D721Med (cell line): ENCODE data around the gene ZIC2.
"Not testable (repeated sequence)": the region's sequence is repeated elsewhere in the genome, so short reads cannot be mapped to it uniquely, and the experiment has no call there.

ENCODE experiments used
- DNase-seq: peaks from one replicate; pipeline ENCODE4 v3.0.0; 2011; ENCODE audit warnings: low spot score; ENCODE audit not compliant: insufficient read length
- FAIRE-seq: peaks from 2 replicates; lab custom pipeline; 2011; peaks lifted over from hg19 to GRCh38; lab: Jason Lieb, UNC
- TF ChIP-seq, protein P1 (sequence below): IDR thresholded peaks from 2 replicates; pipeline ENCODE4 v1.5.1; 2012; ENCODE audit warnings: mild to moderate bottlenecking, control low read depth; ENCODE audit not compliant: insufficient read depth; ENCODE audit errors: missing control alignments

Gene ZIC2

DNA sequence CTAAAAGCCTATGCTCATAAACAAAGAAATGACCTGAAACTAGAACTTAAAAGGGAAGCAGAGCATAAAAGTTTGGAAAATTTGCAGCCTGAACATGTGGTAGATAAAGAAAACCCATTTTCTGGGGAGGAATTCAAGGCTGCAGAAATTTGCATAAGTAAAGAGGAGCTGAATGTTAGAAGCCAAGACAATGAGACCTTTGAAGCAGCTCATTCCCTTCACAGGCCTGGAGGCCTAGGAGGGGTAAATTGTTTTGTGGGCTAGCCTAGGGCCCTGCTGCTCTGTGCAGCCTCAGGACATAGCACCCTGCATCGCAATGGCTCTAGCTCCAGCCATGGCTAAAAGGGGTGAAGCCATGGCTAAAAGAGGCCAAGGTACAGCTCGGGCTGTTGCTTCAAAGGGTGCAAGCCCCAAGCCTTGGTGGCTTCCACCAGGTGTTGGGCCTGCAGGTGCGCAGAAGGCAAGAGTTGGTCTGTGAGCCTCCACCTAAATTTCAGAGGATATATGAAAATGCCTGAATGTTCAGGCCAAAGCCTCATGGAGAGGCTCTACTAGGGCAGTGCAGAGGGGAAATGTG is 38.3 kb downstream of the ZIC2 start:
- FAIRE-seq: no peak
- TF ChIP-seq, protein P1, sequence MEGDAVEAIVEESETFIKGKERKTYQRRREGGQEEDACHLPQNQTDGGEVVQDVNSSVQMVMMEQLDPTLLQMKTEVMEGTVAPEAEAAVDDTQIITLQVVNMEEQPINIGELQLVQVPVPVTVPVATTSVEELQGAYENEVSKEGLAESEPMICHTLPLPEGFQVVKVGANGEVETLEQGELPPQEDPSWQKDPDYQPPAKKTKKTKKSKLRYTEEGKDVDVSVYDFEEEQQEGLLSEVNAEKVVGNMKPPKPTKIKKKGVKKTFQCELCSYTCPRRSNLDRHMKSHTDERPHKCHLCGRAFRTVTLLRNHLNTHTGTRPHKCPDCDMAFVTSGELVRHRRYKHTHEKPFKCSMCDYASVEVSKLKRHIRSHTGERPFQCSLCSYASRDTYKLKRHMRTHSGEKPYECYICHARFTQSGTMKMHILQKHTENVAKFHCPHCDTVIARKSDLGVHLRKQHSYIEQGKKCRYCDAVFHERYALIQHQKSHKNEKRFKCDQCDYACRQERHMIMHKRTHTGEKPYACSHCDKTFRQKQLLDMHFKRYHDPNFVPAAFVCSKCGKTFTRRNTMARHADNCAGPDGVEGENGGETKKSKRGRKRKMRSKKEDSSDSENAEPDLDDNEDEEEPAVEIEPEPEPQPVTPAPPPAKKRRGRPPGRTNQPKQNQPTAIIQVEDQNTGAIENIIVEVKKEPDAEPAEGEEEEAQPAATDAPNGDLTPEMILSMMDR: no peak

DNA sequence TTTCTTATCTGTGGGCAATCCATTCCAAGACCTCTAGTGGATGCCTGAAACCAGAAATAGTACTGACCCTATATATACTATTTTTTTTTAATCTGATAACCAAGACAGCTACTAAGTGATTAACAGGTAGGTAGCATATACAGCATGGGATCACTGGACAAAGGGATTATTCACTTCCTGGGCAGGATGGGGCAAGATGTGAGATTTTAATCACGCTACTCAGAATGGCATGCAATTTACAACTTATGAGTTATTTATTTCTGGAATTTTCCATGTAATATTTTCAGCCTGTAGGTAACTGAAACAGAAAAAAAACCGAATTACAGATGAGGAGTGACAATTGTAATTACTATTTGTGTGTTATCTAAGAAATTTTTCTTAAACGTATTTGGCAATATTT is 41.2 kb downstream of the ZIC2 start:
- TF ChIP-seq, protein P1: no peak
- DNase-seq (no peak), FAIRE-seq (no peak)

More for the DNA sequence above, 38.3 kb downstream of the ZIC2 start:
- DNase-seq: no peak

DNA sequence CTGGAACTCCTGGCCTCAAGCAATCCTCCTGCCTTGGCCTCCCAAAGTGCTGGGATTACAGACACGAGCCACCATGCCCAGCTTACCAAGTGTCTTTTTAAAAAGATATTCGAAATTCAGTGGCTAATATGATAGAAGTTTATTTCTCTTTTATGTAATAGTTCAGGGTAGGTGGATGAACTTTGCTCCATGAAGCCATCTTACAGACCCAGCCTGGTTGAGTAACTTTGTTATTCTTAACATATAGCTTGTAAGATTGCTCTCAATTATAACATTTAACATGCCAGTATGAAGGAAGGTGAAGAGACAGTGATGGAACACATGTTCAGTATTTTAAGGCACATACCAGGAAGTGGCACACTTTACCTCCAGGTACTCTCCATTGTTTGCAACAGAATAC is 42.4 kb downstream of the ZIC2 start:
- peak; percentile 6 for FAIRE-seq
- TF ChIP-seq, protein P1: no peak

DNA sequence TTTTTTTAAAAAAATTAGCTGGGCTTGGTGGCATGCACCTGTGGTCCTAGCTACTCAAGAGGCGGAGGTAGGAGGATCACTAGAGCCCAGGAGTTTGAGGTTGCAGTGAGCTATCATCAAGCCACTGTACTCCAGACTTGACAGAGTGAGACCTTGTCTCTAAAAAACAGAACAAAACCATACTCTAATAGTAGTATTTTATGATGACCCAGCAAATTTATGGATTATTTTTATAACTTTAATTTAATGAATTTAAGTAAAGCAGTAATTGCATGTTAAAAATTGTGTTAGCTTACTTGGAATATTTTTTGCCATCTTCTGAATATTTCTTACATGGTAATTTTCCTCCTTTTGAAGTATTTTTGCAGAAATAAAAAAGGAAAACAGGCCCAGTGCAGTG is 48.3 kb downstream of the ZIC2 start:
- TF ChIP-seq, protein P1: no peak
- FAIRE-seq (no peak), DNase-seq (no peak)

More for the DNA sequence above, 42.4 kb downstream of the ZIC2 start:
- no peak for DNase-seq

DNA sequence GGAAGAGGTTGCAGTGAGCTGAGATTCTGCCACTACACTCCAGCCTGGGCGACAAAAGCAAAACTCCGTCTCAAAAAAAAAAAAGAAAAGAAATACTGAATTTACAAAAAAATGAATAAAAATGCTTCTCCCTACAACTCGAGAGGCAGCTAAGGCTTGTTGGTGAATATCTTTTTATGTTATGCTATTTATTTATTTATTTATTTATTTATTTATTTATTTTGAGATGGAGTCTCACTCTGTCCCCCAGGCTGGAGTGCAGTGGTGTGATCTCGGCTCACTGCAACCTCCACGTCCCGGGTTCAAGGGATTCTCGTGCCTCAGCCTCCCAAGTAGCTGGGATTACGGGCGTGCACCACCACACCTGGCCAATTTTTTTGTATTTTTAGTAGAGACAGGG is 51.1 kb downstream of the ZIC2 start:
- not testable (repeated sequence) for DNase-seq, FAIRE-seq

DNA sequence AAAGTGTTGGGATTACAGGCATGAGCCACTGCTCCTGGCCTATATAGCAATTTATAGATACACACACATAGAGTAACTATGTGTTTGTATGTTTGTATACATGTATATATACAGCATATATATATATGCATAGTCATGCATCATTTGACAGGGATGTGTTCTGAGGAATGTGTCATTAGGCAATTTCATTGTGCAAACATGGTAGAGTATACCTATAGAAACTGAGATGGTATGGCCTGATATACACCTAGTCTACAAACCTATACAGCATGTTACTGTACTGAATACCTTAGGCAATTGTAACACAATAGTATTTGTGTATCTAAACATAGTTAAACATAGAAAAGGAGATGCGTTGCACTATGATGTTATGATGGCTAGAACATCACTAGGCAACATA is 54.4 kb downstream of the ZIC2 start:
- FAIRE-seq: no peak
- TF ChIP-seq, protein P1: no peak
- DNase-seq: no peak
